Prostate gland (tissue), 2 donors: ENCODE measurements around the gene PSRC1. TPM values are rescaled to one million over a fixed set of nuclear protein-coding genes. Genes with fewer than 3 reads are reported as not detected.

Experiments used
- DNase-seq: peaks from one replicate; pipeline ENCODE4 v3.0.0-alpha.2; 2019; ENCODE audit warnings: low spot score
- H3K27ac ChIP-seq, 2 donors: fragments of 200-600 bp; sonication (generic); 2 replicates each; pipeline ENCODE4 v1.5.1; 2017 to 2019
- H3K27me3 ChIP-seq: fragments of 200-600 bp; sonication (generic); replicated peaks from 2 replicates; pipeline ENCODE4 v1.5.1; 2019; ENCODE audit not compliant: insufficient read depth
- H3K36me3 ChIP-seq, 2 donors: fragments of 200-600 bp; sonication (generic); 1 replicate in 1 of 2; 2 replicates in 1 of 2; pipeline versions ENCODE4 v1.5.1 to v1.8.1; 2017 to 2019
- H3K4me1 ChIP-seq: fragments of 200-600 bp; sonication (generic); replicated peaks from 2 replicates; pipeline ENCODE4 v1.5.1; 2019
- H3K4me3 ChIP-seq, 2 donors: fragments of 200-600 bp; sonication (generic); 2 replicates each; pipeline ENCODE4 v1.5.1; 2017 to 2019
- H3K9me3 ChIP-seq: fragments of 200-600 bp; sonication (generic); 2 replicates; pipeline ENCODE4 v1.5.1; 2017
- CTCF ChIP-seq, 4 experiments: fragments of 200-600 bp in 2 of 4; fragments of 450-650 bp in 2 of 4; sonication (generic) in 2 of 4; IDR thresholded peaks; 1 replicate in 3 of 4; 2 replicates in 1 of 4; pipeline ENCODE4 v1.5.1; 2016 to 2019; ENCODE audit warnings: antibody characterized with exemption in 4 of 4, mild to moderate bottlenecking in 2 of 4, moderate library complexity in 2 of 4
- POLR2A ChIP-seq: fragments of 450-650 bp; IDR thresholded peaks from one replicate; pipeline ENCODE4 v1.6.1; 2016; ENCODE audit warnings: antibody characterized with exemption, mild to moderate bottlenecking
- POLR2AphosphoS5 ChIP-seq: sonication (generic); formaldehyde crosslinking; IDR thresholded peaks from one replicate; pipeline ENCODE4 v1.6.1; 2017; ENCODE audit warnings: antibody characterized with exemption
- WGBS: methylation state at CpG from one replicate; pipeline ENCODE4 v1.1.5; 2018; 5-methylcytosine and 5-hydroxymethylcytosine counted together
- intact Hi-C: fragments of 100-400 bp; cut with DNase I; formaldehyde crosslinking; loops from one replicate; pipeline ENCODE4 v1.14.2; 2022
- total RNA-seq, 2 donors: library from RNA; depleted of rRNA; stranded (reverse); fragments of >200 nt; gene quantifications; one replicate each; pipeline ENCODE4 v1.1.0, GENCODE V29; 2016

Gene PSRC1
- total RNA-seq, 2 donors from 2014 or later = 9.1 to 40.0 TPM

GRCh38 chr1:109252167-109252892 is 30.6 kb downstream of the PSRC1 start:
- H3K4me3 ChIP-seq = no peak overlapping the region
- no peaks in the 10 kb centered on the region for H3K27me3 ChIP-seq
- TF ChIP-seq POLR2AphosphoS5 = no peak
- no peak for TF ChIP-seq CTCF (IDR thresholded peaks at IDR 0.05)
- TF ChIP-seq POLR2A = no peak
- WGBS = 96% methylated on average over 31 of the region's 31 CpGs
- H3K36me3 ChIP-seq = no peaks in the 10 kb centered on the region
- intact Hi-C loops = no loop called here
- H3K27ac ChIP-seq = no peak overlapping the region
- H3K9me3 ChIP-seq = no peaks in the 10 kb centered on the region
- no peak for DNase-seq
- no peaks in the 10 kb centered on the region for H3K4me1 ChIP-seq

- H3K9me3 ChIP-seq = no peaks in the 10 kb centered on the region
- 97% methylated on average over 32 of the region's 32 CpGs for WGBS
- H3K4me3 ChIP-seq = no peak overlapping the region
- H3K27me3 ChIP-seq = no peaks in the 10 kb centered on the region
- no peaks in the 10 kb centered on the region for H3K4me1 ChIP-seq
- no peaks in the 10 kb centered on the region for H3K36me3 ChIP-seq
- no peak for DNase-seq
- intact Hi-C loops = no loop called here
- no peak overlapping the region for H3K27ac ChIP-seq
- TF ChIP-seq POLR2AphosphoS5 = no peak
- no peak for TF ChIP-seq CTCF (IDR thresholded peaks at IDR 0.05)
- no peak for TF ChIP-seq POLR2A
Observed at GRCh38 chr1:109251277-109252166, 31.4 kb downstream of the PSRC1 start.

GRCh38 chr1:109250454-109251276 is 32.3 kb downstream of the PSRC1 start:
- TF ChIP-seq POLR2AphosphoS5 (no peak), POLR2A (no peak), CTCF (IDR thresholded peaks at IDR 0.05) (no peak)
- Histone ChIP-seq H3K27ac (no peak overlapping the region), H3K27me3 (no peaks in the 10 kb centered on the region), H3K36me3 (no peaks in the 10 kb centered on the region), H3K9me3 (no peaks in the 10 kb centered on the region), H3K4me1 (no peaks in the 10 kb centered on the region), H3K4me3 (peak overlapping the region in 1 of 2 donors; percentile 55)
- DNase-seq = no peak
- intact Hi-C loops = no loop called here
- WGBS = 78% methylated on average over 33 of the region's 33 CpGs

GRCh38 chr1:109249654-109250401 is 33.1 kb downstream of the PSRC1 start:
- H3K27me3 ChIP-seq = no peaks in the 10 kb centered on the region
- WGBS = 19% methylated on average over 8 of the region's 80 CpGs
- intact Hi-C loops = no loop called here

More at GRCh38 chr1:109249654-109250401, 33.1 kb downstream of the PSRC1 start:
- Histone ChIP-seq H3K9me3 (no peaks in the 10 kb centered on the region), H3K4me1 (no peaks in the 10 kb centered on the region), H3K36me3 (no peaks in the 10 kb centered on the region), H3K4me3 (peak overlapping the region; percentile 55 to 62), H3K27ac (no peak overlapping the region)
- no peak for DNase-seq
- no peak for TF ChIP-seq POLR2AphosphoS5
- no peak for TF ChIP-seq CTCF (IDR thresholded peaks at IDR 0.05)
- TF ChIP-seq POLR2A = no peak
